GM04504 (cell line): ENCODE measurements around the gene OR8H1.

Experiments
- DNase-seq: peaks from one replicate; pipeline ENCODE4 v3.0.0-alpha.2; 2012; ENCODE audit warnings: low read depth

The OR8H1 gene

GRCh38 chr11:56292154-56292553 is at the start of gene OR8H1:
Gene OR8H1, minus strand, starts transcription at chr11:56292254. Its CDS starts 1,192 bp downstream, at chr11:56291062.
- no peak for DNase-seq

- no peak for DNase-seq
Measured at GRCh38 chr11:56340289-56340688, 48.2 kb upstream of the OR8H1 start.

- no peak for DNase-seq
Measured at GRCh38 chr11:56333156-56333555, 41.1 kb upstream of the OR8H1 start.

GRCh38 chr11:56331861-56332491 is 39.9 kb upstream of the OR8H1 start:
- DNase-seq: no peak

- no peak for DNase-seq
Measured at GRCh38 chr11:56314844-56315243, 22.8 kb upstream of the OR8H1 start, which contains the start of gene OR8K3. Gene OR8K3, plus strand, starts transcription at chr11:56315144. Its CDS starts 3,163 bp downstream, at chr11:56318307.

- DNase-seq: no peak
Measured at GRCh38 chr11:56307836-56308235, 15.8 kb upstream of the OR8H1 start.

GRCh38 chr11:56296898-56297297 is 4.8 kb upstream of the OR8H1 start:
- DNase-seq: no peak

- DNase-seq: no peak
Measured at GRCh38 chr11:56273854-56274253, 18.2 kb downstream of the OR8H1 start, which contains the start of gene OR5T1. Gene OR5T1, plus strand, starts transcription at chr11:56274154. Its CDS starts 1,485 bp downstream, at chr11:56275639.

GRCh38 chr11:56271092-56271491 is 21.0 kb downstream of the OR8H1 start:
- no peak for DNase-seq

GRCh38 chr11:56251954-56252353 is 40.1 kb downstream of the OR8H1 start, which contains the start of gene OR5T3:
Gene OR5T3, plus strand, starts transcription at chr11:56252254. Its CDS starts 0 bp downstream, at chr11:56252254.
- no peak for DNase-seq
